WERI-Rb-1 (cell line): Measurements from ENCODE around the gene PDE7B.

Experiments
- DNase-seq: peaks from one replicate; pipeline ENCODE4 v3.0.0-alpha.2; 2020
- H3K27ac ChIP-seq: fragments of 250-450 bp; sonication (Bioruptor Pico); 2 replicates; pipeline ENCODE4 v1.5.1; 2020; ENCODE audit warnings: mild to moderate bottlenecking, moderate library complexity
- H3K27me3 ChIP-seq: fragments of 250-450 bp; sonication (Bioruptor Pico); 2 replicates; pipeline ENCODE4 v1.5.1; 2021; ENCODE audit warnings: mild to moderate bottlenecking, low read depth, moderate library complexity; ENCODE audit not compliant: insufficient read depth, severe bottlenecking
- H3K36me3 ChIP-seq: fragments of 250-450 bp; sonication (Bioruptor Pico); 2 replicates; pipeline ENCODE4 v1.5.1; 2020; ENCODE audit warnings: mild to moderate bottlenecking, moderate library complexity
- H3K4me3 ChIP-seq: 2 replicates; pipeline ENCODE4 v1.5.1; 2011; ENCODE audit warnings: low read depth, mild to moderate bottlenecking, control low read depth, low read length
- H3K9me3 ChIP-seq: fragments of 250-450 bp; sonication (Bioruptor Pico); 2 replicates; pipeline ENCODE4 v1.5.1; 2021; ENCODE audit warnings: mild to moderate bottlenecking, moderate library complexity; ENCODE audit not compliant: severe bottlenecking
- TF ChIP-seq, protein P1 (sequence below): IDR thresholded peaks from 2 replicates; pipeline ENCODE4 v1.5.1; 2011; ENCODE audit warnings: low read depth, mild to moderate bottlenecking, control low read depth, inconsistent platforms, low read length

Gene PDE7B

DNA sequence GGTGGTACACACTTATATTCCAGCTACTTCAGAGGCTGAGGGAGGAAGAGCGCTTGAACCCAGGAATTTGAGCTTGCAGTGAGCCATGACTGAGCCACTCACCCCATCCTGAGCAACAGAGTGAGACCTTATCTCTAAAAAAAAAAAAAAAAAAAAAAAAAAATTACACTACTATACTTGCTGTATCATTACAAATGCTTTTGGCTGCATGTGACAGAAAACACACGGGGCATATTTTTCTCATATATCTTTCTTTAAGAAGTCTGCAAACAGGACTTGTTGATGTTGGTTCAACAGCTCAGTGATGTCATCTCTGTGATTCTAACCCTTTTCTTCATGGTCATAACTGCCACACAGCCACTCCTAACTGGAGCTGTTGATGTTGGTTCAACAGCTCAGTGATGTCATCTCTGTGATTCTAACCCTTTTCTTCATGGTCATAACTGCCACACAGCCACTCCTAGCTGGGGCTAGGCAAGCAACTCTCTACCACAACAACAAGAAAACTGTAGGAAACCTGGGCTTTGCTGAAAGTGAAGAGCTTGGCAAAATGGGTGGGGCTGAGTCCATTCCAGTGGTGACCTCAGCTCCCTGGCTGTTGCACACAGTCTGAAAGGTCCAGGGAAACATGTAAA, 378.8 kb downstream of the PDE7B start:
- no peaks in the 10 kb centered on the region for H3K27me3 ChIP-seq
- TF ChIP-seq, protein P1, sequence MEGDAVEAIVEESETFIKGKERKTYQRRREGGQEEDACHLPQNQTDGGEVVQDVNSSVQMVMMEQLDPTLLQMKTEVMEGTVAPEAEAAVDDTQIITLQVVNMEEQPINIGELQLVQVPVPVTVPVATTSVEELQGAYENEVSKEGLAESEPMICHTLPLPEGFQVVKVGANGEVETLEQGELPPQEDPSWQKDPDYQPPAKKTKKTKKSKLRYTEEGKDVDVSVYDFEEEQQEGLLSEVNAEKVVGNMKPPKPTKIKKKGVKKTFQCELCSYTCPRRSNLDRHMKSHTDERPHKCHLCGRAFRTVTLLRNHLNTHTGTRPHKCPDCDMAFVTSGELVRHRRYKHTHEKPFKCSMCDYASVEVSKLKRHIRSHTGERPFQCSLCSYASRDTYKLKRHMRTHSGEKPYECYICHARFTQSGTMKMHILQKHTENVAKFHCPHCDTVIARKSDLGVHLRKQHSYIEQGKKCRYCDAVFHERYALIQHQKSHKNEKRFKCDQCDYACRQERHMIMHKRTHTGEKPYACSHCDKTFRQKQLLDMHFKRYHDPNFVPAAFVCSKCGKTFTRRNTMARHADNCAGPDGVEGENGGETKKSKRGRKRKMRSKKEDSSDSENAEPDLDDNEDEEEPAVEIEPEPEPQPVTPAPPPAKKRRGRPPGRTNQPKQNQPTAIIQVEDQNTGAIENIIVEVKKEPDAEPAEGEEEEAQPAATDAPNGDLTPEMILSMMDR, result no peak
- no peak overlapping the region for H3K4me3 ChIP-seq
- H3K36me3 ChIP-seq, result no peaks in the 10 kb centered on the region
- DNase-seq, result no peak
- no peak overlapping the region for H3K27ac ChIP-seq
- H3K9me3 ChIP-seq, result no peaks in the 10 kb centered on the region

DNA sequence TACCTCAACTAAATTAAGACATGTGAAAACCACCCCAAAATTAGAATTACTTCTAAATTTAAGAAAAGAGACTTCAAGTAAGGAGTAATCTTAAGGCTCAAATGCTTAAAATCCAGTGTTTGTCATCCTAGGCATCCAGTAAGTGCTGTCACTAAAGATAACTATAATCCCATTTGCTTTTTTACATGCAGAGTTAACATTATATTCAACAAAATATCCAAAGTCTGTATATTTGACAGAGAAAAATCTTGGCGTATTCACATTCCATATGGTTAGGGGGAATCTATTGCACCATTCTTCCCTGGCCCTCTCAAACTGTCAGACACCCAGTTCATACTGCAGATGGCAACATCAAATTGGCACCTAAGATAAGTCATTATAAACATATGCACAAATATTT, 381.2 kb downstream of the PDE7B start:
- no peaks in the 10 kb centered on the region for H3K36me3 ChIP-seq
- H3K9me3 ChIP-seq, result no peaks in the 10 kb centered on the region
- no peak for DNase-seq
- no peaks in the 10 kb centered on the region for H3K27me3 ChIP-seq
- TF ChIP-seq, protein P1, result no peak
- no peak overlapping the region for H3K27ac ChIP-seq
- no peak overlapping the region for H3K4me3 ChIP-seq

DNA sequence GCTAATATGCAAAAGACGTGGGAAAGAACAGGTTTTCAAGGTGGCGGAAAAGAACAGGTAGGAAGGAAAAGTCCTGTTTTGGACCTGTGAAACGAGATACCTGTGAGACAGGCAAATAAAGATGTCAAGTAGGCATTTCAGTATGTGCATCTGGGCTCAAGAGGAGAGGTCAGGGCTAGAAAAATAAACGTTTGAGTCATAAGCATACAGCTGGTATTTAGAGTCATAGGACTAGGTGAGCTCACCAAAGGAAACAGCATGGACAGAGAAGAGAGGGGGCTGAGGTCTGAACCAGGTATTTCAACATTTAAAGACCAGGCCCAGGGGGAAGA, 383.7 kb downstream of the PDE7B start:
- TF ChIP-seq, protein P1, result no peak
- H3K27me3 ChIP-seq, result no peaks in the 10 kb centered on the region
- DNase-seq, result no peak
- H3K9me3 ChIP-seq, result no peaks in the 10 kb centered on the region
- H3K36me3 ChIP-seq, result no peaks in the 10 kb centered on the region
- no peak overlapping the region for H3K4me3 ChIP-seq
- no peak overlapping the region for H3K27ac ChIP-seq

DNA sequence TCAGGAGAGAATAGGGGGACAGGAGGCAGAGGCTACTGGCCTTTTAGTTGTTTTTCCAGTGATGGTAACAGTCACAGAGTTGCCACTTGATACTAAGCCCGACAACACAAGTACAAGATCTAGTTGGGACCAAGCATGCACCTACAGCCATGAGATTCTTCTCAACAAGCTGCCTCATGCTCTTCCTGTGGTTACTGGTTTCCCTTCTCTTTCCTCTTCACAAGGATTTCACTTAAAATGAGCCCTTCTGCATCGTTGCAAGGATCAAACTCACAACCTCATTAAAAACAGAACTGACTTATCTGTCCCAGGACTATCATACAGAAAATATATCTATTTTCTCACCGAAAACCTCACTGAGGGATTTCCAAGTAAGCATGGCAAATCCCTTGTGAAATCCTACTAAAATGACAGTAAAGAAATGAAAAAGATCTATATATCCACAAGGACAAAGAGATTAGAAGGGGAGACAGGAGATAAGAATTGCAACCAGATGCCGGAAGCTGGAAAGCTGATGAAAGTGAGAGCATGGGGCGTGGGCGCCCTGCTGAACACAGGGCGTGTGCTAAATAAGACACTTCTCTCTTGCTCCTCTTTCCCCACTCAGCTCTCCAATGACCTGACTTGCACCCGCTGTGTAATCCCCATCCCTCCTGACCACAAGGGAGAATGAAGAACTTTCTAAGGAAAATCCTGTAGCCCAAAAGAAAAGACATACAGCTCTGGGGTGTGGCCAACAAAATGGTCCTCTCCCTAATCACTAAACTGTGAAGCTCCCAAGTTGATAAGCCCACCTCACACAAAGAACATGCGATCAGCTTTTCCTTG, 385.2 kb downstream of the PDE7B start:
- Histone ChIP-seq H3K4me3 (no peak overlapping the region), H3K27ac (no peak overlapping the region)
- TF ChIP-seq, protein P1, result no peak

DNA sequence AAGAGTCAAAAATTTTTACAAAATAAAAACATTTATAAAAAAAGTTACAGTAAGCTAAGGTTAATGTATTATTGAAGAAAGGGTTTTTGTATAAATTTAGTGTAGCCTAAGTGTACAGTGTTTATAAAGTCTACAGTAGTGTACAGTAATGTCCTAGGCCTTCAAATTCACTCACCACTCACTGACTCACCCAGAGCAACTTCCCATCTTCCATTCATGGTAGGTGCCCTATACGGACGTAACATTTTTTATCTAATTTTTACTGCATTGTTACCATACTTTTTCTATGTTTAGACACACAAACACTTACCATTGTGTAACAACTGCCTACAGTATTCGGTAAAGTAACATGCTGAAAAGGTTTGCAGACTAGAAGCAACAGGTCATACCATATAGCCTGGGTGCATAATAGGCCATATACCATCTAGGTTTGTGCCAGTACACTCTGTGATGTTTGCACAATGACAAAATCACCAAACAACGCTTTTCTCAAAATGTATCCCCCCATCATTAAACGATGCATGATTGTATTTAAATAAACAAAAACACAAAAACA, 392.6 kb downstream of the PDE7B start:
- no peak overlapping the region for H3K27ac ChIP-seq
- DNase-seq, result no peak
- H3K36me3 ChIP-seq, result peaks cover 3% of the 10 kb centered on the region
- no peak overlapping the region for H3K4me3 ChIP-seq
- TF ChIP-seq, protein P1, result no peak
- no peaks in the 10 kb centered on the region for H3K27me3 ChIP-seq
- no peaks in the 10 kb centered on the region for H3K9me3 ChIP-seq

More for the DNA sequence above, 385.2 kb downstream of the PDE7B start:
- DNase-seq, result peak; percentile 48
- Histone ChIP-seq H3K27me3 (no peaks in the 10 kb centered on the region), H3K36me3 (peaks cover 3% of the 10 kb centered on the region; the same call in 1 of the 2 replicates), H3K9me3 (no peaks in the 10 kb centered on the region)
